ENCODE data around the gene ESRRG. TPM values are rescaled to one million over a fixed set of nuclear protein-coding genes. Genes with fewer than 3 reads are reported as not detected.

Gene ESRRG
- total RNA-seq, 6 experiments from 2014 or later, result 0.11 to 1.9 (median 0.18) TPM

DNA sequence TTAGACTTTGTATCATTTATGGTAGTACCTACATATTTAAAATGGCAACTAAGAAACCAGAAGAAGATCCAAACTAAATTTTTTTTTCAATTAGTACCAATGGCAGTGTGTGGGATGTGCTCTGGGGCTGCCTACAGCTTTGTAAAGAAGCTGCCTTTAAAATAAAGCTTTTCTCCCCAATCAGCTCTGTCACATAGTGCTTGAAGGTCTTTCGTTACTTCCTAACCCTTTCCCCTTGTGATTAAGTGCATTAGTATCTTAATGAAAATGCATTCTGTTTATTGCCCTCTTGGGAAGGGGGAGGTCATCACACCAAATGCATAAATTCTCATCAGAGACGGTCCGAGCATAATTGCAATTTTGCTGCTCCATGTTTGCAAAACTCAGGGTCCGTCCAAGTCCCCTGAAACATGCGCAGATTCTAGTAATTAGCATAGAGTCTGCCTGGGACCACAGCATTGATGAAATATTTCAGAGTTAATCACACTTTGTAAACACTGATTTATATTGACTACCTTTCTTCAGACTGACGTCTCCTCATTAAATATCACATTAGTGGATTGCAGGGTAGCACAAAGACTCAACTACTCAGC, 71.3 kb downstream of the ESRRG start:
- DNase-seq (no peak), ATAC-seq (no peak)
- H3K4me3 ChIP-seq, result no peak overlapping the region
- no peaks in the 10 kb centered on the region for H3K27me3 ChIP-seq
- WGBS (ENCODE audit: insufficient coverage, low coverage, low lambda C conversion rate, missing lambda C conversion rate), result 63% methylated on average over 6 of the region's 6 CpGs
- no peaks in the 10 kb centered on the region for H3K4me1 ChIP-seq
- no peak overlapping the region for H3K27ac ChIP-seq
- intact Hi-C loops (cut with DNase I), result no loop called here
- TF ChIP-seq POLR2A (IDR thresholded peaks at IDR 0.05), result no peak
- TF ChIP-seq, protein P1, sequence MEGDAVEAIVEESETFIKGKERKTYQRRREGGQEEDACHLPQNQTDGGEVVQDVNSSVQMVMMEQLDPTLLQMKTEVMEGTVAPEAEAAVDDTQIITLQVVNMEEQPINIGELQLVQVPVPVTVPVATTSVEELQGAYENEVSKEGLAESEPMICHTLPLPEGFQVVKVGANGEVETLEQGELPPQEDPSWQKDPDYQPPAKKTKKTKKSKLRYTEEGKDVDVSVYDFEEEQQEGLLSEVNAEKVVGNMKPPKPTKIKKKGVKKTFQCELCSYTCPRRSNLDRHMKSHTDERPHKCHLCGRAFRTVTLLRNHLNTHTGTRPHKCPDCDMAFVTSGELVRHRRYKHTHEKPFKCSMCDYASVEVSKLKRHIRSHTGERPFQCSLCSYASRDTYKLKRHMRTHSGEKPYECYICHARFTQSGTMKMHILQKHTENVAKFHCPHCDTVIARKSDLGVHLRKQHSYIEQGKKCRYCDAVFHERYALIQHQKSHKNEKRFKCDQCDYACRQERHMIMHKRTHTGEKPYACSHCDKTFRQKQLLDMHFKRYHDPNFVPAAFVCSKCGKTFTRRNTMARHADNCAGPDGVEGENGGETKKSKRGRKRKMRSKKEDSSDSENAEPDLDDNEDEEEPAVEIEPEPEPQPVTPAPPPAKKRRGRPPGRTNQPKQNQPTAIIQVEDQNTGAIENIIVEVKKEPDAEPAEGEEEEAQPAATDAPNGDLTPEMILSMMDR (IDR thresholded peaks at IDR 0.05), result no peak
- no peaks in the 10 kb centered on the region for H3K36me3 ChIP-seq
- no peaks in the 10 kb centered on the region for H3K9me3 ChIP-seq

DNA sequence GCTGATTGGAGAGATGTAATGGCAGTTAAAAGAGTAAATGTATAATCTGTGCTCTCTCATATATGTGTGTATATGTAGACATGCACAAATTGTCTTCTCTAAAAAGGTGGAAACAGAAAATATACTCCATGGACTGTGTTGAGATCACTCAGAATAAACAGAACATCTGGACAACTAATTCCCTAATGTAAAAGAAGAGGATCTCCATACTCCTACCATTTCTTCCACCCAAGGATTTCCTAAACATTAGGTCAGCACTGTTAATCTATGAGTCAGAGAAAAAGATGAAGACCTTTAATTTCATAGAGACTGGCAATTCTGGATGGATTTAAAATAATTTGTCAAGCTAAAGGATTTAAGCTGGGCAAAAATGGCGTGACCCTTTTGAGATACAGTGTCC, 80.1 kb downstream of the ESRRG start:
- Histone ChIP-seq H3K4me1 (no peaks in the 10 kb centered on the region), H3K9me3 (no peaks in the 10 kb centered on the region), H3K27me3 (no peaks in the 10 kb centered on the region), H3K27ac (no peak overlapping the region), H3K36me3 (no peaks in the 10 kb centered on the region), H3K4me3 (no peak overlapping the region)
- no peak for DNase-seq
- no peak for ATAC-seq
- no CpG with 5 or more reads among the region's 1 CpG for WGBS (ENCODE audit: insufficient coverage, low coverage, low lambda C conversion rate, missing lambda C conversion rate)
- intact Hi-C loops (cut with DNase I), result no loop called here
- TF ChIP-seq POLR2A (IDR thresholded peaks at IDR 0.05), result no peak
- TF ChIP-seq, protein P1 (IDR thresholded peaks at IDR 0.05), result no peak

DNA sequence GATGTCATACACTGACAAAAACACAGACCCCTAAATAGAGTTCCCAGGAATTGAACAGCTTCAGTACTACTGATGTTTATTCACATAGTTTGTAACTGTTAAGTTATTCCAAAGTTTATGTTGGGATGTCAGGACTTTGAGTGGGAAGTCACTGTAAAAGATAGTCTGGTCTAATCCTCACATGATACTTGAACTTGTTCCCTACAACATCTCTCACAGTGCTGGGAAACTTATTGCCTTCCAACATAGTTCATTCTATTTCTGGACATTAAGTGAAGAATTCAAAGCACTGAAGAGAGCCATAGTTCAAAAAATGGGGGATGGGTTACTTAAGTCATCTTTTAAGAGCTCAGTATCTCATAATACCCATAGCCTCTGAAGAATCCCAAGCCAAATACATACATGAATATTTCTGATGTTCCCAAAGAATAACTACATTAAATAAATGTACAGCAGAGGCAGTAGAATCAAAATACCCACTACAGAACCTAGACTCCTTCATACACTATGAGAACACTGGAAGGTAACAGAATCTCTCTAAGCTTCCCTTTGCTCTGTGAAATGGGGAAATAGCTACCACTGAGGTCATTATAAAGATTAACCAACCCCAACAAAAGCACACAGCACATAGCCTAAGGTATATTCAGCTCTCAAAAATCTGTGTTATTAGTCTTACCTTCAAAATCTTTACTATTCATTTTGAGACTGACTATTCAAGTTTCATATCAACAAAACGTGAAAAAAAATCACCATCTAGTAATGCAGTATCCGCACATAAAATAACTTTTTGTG, 81.4 kb downstream of the ESRRG start:
- Histone ChIP-seq H3K9me3 (no peaks in the 10 kb centered on the region), H3K4me1 (no peaks in the 10 kb centered on the region), H3K4me3 (no peak overlapping the region), H3K36me3 (no peaks in the 10 kb centered on the region), H3K27ac (no peak overlapping the region), H3K27me3 (no peaks in the 10 kb centered on the region)
- no peak for ATAC-seq
- WGBS (ENCODE audit: insufficient coverage, low coverage, low lambda C conversion rate, missing lambda C conversion rate), result 48% methylated on average over 2 of the region's 2 CpGs
- no peak for TF ChIP-seq POLR2A (IDR thresholded peaks at IDR 0.05)
- TF ChIP-seq, protein P1 (IDR thresholded peaks at IDR 0.05), result no peak
- intact Hi-C loops (cut with DNase I), result no loop called here
- no peak for DNase-seq

DNA sequence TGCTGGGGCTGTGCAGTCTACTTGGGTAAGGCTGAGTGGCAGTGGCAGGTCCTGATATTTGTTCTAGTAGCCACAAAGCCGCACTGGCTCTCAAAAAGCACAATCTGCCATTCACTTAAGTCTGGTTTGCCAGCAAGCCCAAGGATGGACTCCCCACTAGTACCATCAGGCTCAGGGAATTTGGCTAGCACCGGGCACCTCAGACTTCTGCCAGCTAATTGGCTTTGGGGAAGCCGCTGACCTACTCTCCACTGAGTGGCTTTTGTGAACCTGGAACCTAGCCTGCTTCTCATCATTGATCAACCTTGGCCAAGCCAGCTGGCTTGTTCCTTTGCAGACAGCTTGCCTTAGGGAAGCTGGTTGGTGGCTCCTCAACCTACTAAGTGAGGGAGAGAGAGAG, 83.1 kb downstream of the ESRRG start:
- ATAC-seq, result no peak
- intact Hi-C loops (cut with DNase I), result no loop called here
- Histone ChIP-seq H3K4me1 (no peaks in the 10 kb centered on the region), H3K27me3 (no peaks in the 10 kb centered on the region), H3K36me3 (no peaks in the 10 kb centered on the region), H3K27ac (no peak overlapping the region), H3K9me3 (no peaks in the 10 kb centered on the region), H3K4me3 (no peak overlapping the region)
- 80% methylated on average over 1 of the region's 3 CpGs for WGBS (ENCODE audit: insufficient coverage, low coverage, low lambda C conversion rate, missing lambda C conversion rate)
- DNase-seq, result no peak
- TF ChIP-seq POLR2A (IDR thresholded peaks at IDR 0.05), result no peak
- TF ChIP-seq, protein P1 (IDR thresholded peaks at IDR 0.05), result no peak
